ENCODE measurements around the gene OVCH1. TPM values are rescaled to one million over a fixed set of nuclear protein-coding genes. Genes with fewer than 3 reads are reported as not detected.

Gene OVCH1
- total RNA-seq, 1 experiment from 2014 or later, result not detected

- BruUV-seq (replicated peaks), result TSS peak; percentile 53
- H3K4me3 Mint-ChIP-seq (ENCODE audit: low read depth, unreplicated experiment), result peak within 1 kb of the TSS; percentile 84
- no peaks in the 10 kb centered on the region for H3K27me3 Mint-ChIP-seq (ENCODE audit: unreplicated experiment)
- intact Hi-C loops (cut with micrococcal nuclease; ENCODE audit: unreplicated experiment), result loop anchor here (2.0 kb wide), 1 partner anchor 136 kb away; no protein-coding TSS in a partner anchor
- H3K27ac Mint-ChIP-seq (ENCODE audit: unreplicated experiment), result peak within 1 kb of the TSS; percentile 93
- CTCF ChIA-PET, result interaction anchor here (0.6 to 1.8 kb wide), 2 partner anchors 20 to 136 kb away, joined by 4 to 6 read pairs; no protein-coding TSS in a partner anchor
- DNase-seq, result peak; percentile 90
- peaks cover 24% of the 10 kb centered on the region for H3K36me3 Mint-ChIP-seq (ENCODE audit: insufficient read depth, unreplicated experiment)
- H3K4me1 Mint-ChIP-seq (ENCODE audit: low read depth, unreplicated experiment), result peaks cover 10% of the 10 kb centered on the region
- no peak for TF ChIP-seq CTCF (IDR thresholded peaks at IDR 0.05; ENCODE audit: unreplicated experiment)
- no peaks in the 10 kb centered on the region for H3K9me3 Mint-ChIP-seq (ENCODE audit: low read depth, unreplicated experiment)
These were observed 116.7 kb downstream of the OVCH1 start, which contains the start of gene ERGIC2 for GRCh38 chr12:29380536-29381523. TSS of gene ERGIC2 (minus strand) at chr12:29381172. CDS start at chr12:29371633, 9,539 bp downstream.

Other genes with a start within 250 kb of the OVCH1 start
- 112 and 120 TPM in 2 replicates for gene ERGIC2, start 116.5 kb downstream of the OVCH1 start, total RNA-seq (2022)